HG03558 (cell line): ENCODE measurements around the gene ADAMTS6.

Experiments
- ATAC-seq: cut with Tn5 transposase; IDR thresholded peaks from one replicate; pipeline ENCODE4 v1.9.1; 2021; ENCODE audit warnings: moderate number of reproducible peaks; ENCODE audit not compliant: unreplicated experiment; ENCODE audit errors: extremely low read depth

Gene ADAMTS6

GRCh38 chr5:65474130-65474711 lies 7.5 kb downstream of the ADAMTS6 start:
- ATAC-seq = no peak

GRCh38 chr5:65468633-65469032 lies 13.1 kb downstream of the ADAMTS6 start:
- ATAC-seq = no peak

GRCh38 chr5:65462139-65462705 lies 19.5 kb downstream of the ADAMTS6 start:
- ATAC-seq = no peak

GRCh38 chr5:65461490-65461889 lies 20.2 kb downstream of the ADAMTS6 start:
- ATAC-seq = no peak

- no peak for ATAC-seq
Measured at GRCh38 chr5:65459995-65460394, 21.7 kb downstream of the ADAMTS6 start.

GRCh38 chr5:65455064-65455463 lies 26.7 kb downstream of the ADAMTS6 start:
- no peak for ATAC-seq

- no peak for ATAC-seq
Measured at GRCh38 chr5:65451436-65451835, 30.3 kb downstream of the ADAMTS6 start.

- no peak for ATAC-seq
Measured at GRCh38 chr5:65446682-65447081, 35.0 kb downstream of the ADAMTS6 start.

- ATAC-seq = no peak
Measured at GRCh38 chr5:65441800-65442199, 39.9 kb downstream of the ADAMTS6 start.

- ATAC-seq = no peak
Measured at GRCh38 chr5:65440456-65440855, 41.3 kb downstream of the ADAMTS6 start.

- ATAC-seq = no peak
Measured at GRCh38 chr5:65434122-65434521, 47.6 kb downstream of the ADAMTS6 start.

GRCh38 chr5:65426656-65427055 lies 55.1 kb downstream of the ADAMTS6 start:
- no peak for ATAC-seq

GRCh38 chr5:65423623-65424022 lies 58.1 kb downstream of the ADAMTS6 start:
- no peak for ATAC-seq

- ATAC-seq = no peak
Measured at GRCh38 chr5:65418661-65419060, 63.1 kb downstream of the ADAMTS6 start.

- ATAC-seq = no peak
Measured at GRCh38 chr5:65413822-65414221, 67.9 kb downstream of the ADAMTS6 start.

GRCh38 chr5:65412842-65413241 lies 68.9 kb downstream of the ADAMTS6 start:
- no peak for ATAC-seq

- no peak for ATAC-seq
Measured at GRCh38 chr5:65411356-65411755, 70.4 kb downstream of the ADAMTS6 start.

- no peak for ATAC-seq
Measured at GRCh38 chr5:65395526-65396155, 86.1 kb downstream of the ADAMTS6 start.

GRCh38 chr5:65394087-65394486 lies 87.6 kb downstream of the ADAMTS6 start:
- ATAC-seq = no peak

GRCh38 chr5:65391591-65391990 lies 90.1 kb downstream of the ADAMTS6 start:
- no peak for ATAC-seq

GRCh38 chr5:65390208-65390607 lies 91.5 kb downstream of the ADAMTS6 start:
- ATAC-seq = no peak

- ATAC-seq = no peak
Measured at GRCh38 chr5:65383859-65384258, 97.9 kb downstream of the ADAMTS6 start.
